Urinary bladder (tissue), 4 donors: ENCODE results near the gene OLIG2. TPM values are rescaled to one million over a fixed set of nuclear protein-coding genes. Genes with fewer than 3 reads are reported as not detected.

Experiments used
- DNase-seq: peaks from one replicate; pipeline ENCODE4 v3.0.0-alpha.2; 2015; ENCODE audit errors: extremely low spot score
- H3K27ac ChIP-seq: one replicate; pipeline ENCODE4 v1.5.1; 2013; ENCODE audit warnings: low read depth, mild to moderate bottlenecking, moderate library complexity
- H3K36me3 ChIP-seq: one replicate; pipeline ENCODE4 v1.6.1; 2013; ENCODE audit warnings: mild to moderate bottlenecking, moderate library complexity; ENCODE audit not compliant: insufficient read depth
- H3K4me1 ChIP-seq: one replicate; pipeline ENCODE4 v1.6.1; 2013; ENCODE audit warnings: mild to moderate bottlenecking, moderate library complexity; ENCODE audit not compliant: insufficient read depth
- H3K4me3 ChIP-seq: one replicate; pipeline ENCODE4 v1.5.1; 2013; ENCODE audit warnings: low read depth, low read length
- WGBS: extraction: QIAGEN DNeasy Blood & Tissue Kit; methylation state at CpG from one replicate; pipeline ENCODE4 v1.1.7; 2013; 5-methylcytosine and 5-hydroxymethylcytosine counted together
- polyA plus RNA-seq: library from polyadenylated mRNA; stranded (reverse); fragments of 200-250 nt; gene quantifications from one replicate; pipeline ENCODE4 v1.2.3, GENCODE V29; 2013
- total RNA-seq: library from RNA; depleted of rRNA; stranded (reverse); fragments of >200 nt; gene quantifications from one replicate; pipeline ENCODE4 v1.2.3, GENCODE V29; 2014
- donor health status: healthy with polysubstance abuse.
- donor health status: healthy.

Gene OLIG2
- total RNA-seq: not detected
- polyA plus RNA-seq: not detected

GRCh38 chr21:33025489-33026442 is at the start of gene OLIG2:
Gene OLIG2 (plus strand): TSS chr21:33025935. CDS start chr21:33026863, 928 bp downstream.
- H3K36me3 ChIP-seq: no peaks in the 10 kb centered on the region
- H3K4me3 ChIP-seq: peak within 1 kb of the TSS; percentile 2
- DNase-seq: no peak
- peaks cover 2% of the 10 kb centered on the region for H3K4me1 ChIP-seq
- no peak within 1 kb of the TSS for H3K27ac ChIP-seq
- 1% methylated on average over 59 of the region's 59 CpGs for WGBS

GRCh38 chr21:32976791-32977190 is 48.9 kb upstream of the OLIG2 start:
- H3K4me3 ChIP-seq: no peak overlapping the region
- no peaks in the 10 kb centered on the region for H3K4me1 ChIP-seq
- no peak for DNase-seq
- H3K27ac ChIP-seq: no peak overlapping the region
- WGBS: 50% methylated on average over 3 of the region's 3 CpGs
- H3K36me3 ChIP-seq: no peaks in the 10 kb centered on the region

- H3K36me3 ChIP-seq: no peaks in the 10 kb centered on the region
- 71% methylated on average over 5 of the region's 5 CpGs for WGBS
- no peak overlapping the region for H3K4me3 ChIP-seq
- H3K27ac ChIP-seq: no peak overlapping the region
- no peak for DNase-seq
- no peaks in the 10 kb centered on the region for H3K4me1 ChIP-seq
Measured at GRCh38 chr21:32977216-32977615, 48.5 kb upstream of the OLIG2 start.

GRCh38 chr21:32978331-32979270 is 47.1 kb upstream of the OLIG2 start:
- H3K4me1 ChIP-seq: no peaks in the 10 kb centered on the region
- 81% methylated on average over 39 of the region's 39 CpGs for WGBS
- H3K4me3 ChIP-seq: no peak overlapping the region
- no peak for DNase-seq
- no peak overlapping the region for H3K27ac ChIP-seq
- H3K36me3 ChIP-seq: no peaks in the 10 kb centered on the region

- DNase-seq: no peak
- no peak overlapping the region for H3K27ac ChIP-seq
- H3K4me1 ChIP-seq: no peaks in the 10 kb centered on the region
- no peak overlapping the region for H3K4me3 ChIP-seq
- WGBS: 59% methylated on average over 2 of the region's 2 CpGs
- H3K36me3 ChIP-seq: no peaks in the 10 kb centered on the region
Measured at GRCh38 chr21:32979598-32980268, 46.0 kb upstream of the OLIG2 start.

- 83% methylated on average over 7 of the region's 7 CpGs for WGBS
- Histone ChIP-seq H3K4me1 (no peaks in the 10 kb centered on the region), H3K4me3 (no peak overlapping the region), H3K36me3 (no peaks in the 10 kb centered on the region), H3K27ac (no peak overlapping the region)
- no peak for DNase-seq
Measured at GRCh38 chr21:32981096-32981495, 44.6 kb upstream of the OLIG2 start.

GRCh38 chr21:32990666-32991065 is 35.1 kb upstream of the OLIG2 start:
- H3K4me3 ChIP-seq: no peak overlapping the region
- WGBS: 64% methylated on average over 6 of the region's 6 CpGs

GRCh38 chr21:32991361-32991760 is 34.4 kb upstream of the OLIG2 start:
- Histone ChIP-seq H3K36me3 (no peaks in the 10 kb centered on the region), H3K27ac (no peak overlapping the region), H3K4me1 (no peaks in the 10 kb centered on the region), H3K4me3 (no peak overlapping the region)
- 18% methylated on average over 8 of the region's 8 CpGs for WGBS
- no peak for DNase-seq

More at GRCh38 chr21:32990666-32991065, 35.1 kb upstream of the OLIG2 start:
- Histone ChIP-seq H3K27ac (no peak overlapping the region), H3K4me1 (no peaks in the 10 kb centered on the region), H3K36me3 (no peaks in the 10 kb centered on the region)
- DNase-seq: no peak

- WGBS: 72% methylated on average over 3 of the region's 3 CpGs
- no peaks in the 10 kb centered on the region for H3K36me3 ChIP-seq
Measured at GRCh38 chr21:32993894-32994293, 31.8 kb upstream of the OLIG2 start.

GRCh38 chr21:32994305-32994704 is 31.4 kb upstream of the OLIG2 start:
- WGBS: 44% methylated on average over 3 of the region's 3 CpGs
- no peak for DNase-seq
- Histone ChIP-seq H3K27ac (no peak overlapping the region), H3K4me3 (no peak overlapping the region), H3K4me1 (no peaks in the 10 kb centered on the region), H3K36me3 (no peaks in the 10 kb centered on the region)

More at GRCh38 chr21:32993894-32994293, 31.8 kb upstream of the OLIG2 start:
- no peak for DNase-seq
- no peak overlapping the region for H3K27ac ChIP-seq
- H3K4me3 ChIP-seq: no peak overlapping the region
- no peaks in the 10 kb centered on the region for H3K4me1 ChIP-seq

- H3K27ac ChIP-seq: no peak overlapping the region
- no peak overlapping the region for H3K4me3 ChIP-seq
- 85% methylated on average over 3 of the region's 3 CpGs for WGBS
Measured at GRCh38 chr21:33007747-33008146, 18.0 kb upstream of the OLIG2 start.

GRCh38 chr21:33008333-33009051 is 17.2 kb upstream of the OLIG2 start:
- H3K36me3 ChIP-seq: no peaks in the 10 kb centered on the region
- DNase-seq: no peak
- 40% methylated on average over 3 of the region's 3 CpGs for WGBS
- no peak overlapping the region for H3K27ac ChIP-seq
- no peak overlapping the region for H3K4me3 ChIP-seq
- no peaks in the 10 kb centered on the region for H3K4me1 ChIP-seq

More at GRCh38 chr21:33007747-33008146, 18.0 kb upstream of the OLIG2 start:
- DNase-seq: no peak
- Histone ChIP-seq H3K4me1 (no peaks in the 10 kb centered on the region), H3K36me3 (no peaks in the 10 kb centered on the region)
